UCSD-AML1 (cell line): ENCODE data around the gene CCDC12.

Experiments used
- DNase-seq: peaks from one replicate; lab custom pipeline; 2025; ENCODE audit not compliant: unreplicated experiment; lab: John Stamatoyannopoulos, UW

The CCDC12 gene

GRCh38 chr3:46958467-46959160 is 17.9 kb downstream of the CCDC12 start:
- no peak for DNase-seq

DNA sequence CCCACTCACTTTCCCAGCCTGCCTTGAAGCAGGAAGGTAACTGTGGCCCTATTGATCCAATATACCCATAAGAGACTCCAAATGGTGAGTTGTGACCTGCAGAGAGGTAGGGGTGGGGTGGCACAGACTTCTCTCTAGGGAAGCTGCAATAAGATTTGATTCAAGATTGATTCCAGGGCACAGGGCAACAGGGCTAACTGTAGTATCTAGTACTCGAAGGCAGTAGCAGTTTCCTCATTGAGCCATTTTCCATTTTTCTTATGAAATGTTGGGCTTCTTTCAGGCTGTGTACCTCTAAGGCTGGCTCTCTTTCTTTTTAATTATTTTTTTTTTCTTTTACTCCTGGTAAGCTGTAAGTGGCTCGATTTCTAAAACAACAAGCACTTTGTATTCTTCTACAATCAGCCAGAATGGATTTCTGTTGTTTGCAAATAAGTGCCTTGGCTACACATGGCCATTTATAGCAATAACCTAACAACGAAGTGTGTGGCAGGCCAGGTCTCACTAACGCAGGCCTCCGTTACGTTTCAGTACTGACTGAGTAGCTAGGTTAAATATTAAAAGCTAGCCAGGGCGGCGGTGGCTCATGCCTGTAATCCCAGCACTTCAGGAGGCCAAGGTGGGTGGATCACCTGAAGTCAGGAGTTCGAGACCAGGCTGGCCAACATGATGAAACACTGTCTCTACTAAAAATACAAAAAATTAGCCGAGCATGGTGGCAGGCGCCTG is 19.3 kb downstream of the CCDC12 start:
- no peak for DNase-seq

- DNase-seq, result no peak
Observed at GRCh38 chr3:46955801-46956259, 20.7 kb downstream of the CCDC12 start.

GRCh38 chr3:46955157-46955556 is 21.4 kb downstream of the CCDC12 start:
- DNase-seq, result no peak

DNA sequence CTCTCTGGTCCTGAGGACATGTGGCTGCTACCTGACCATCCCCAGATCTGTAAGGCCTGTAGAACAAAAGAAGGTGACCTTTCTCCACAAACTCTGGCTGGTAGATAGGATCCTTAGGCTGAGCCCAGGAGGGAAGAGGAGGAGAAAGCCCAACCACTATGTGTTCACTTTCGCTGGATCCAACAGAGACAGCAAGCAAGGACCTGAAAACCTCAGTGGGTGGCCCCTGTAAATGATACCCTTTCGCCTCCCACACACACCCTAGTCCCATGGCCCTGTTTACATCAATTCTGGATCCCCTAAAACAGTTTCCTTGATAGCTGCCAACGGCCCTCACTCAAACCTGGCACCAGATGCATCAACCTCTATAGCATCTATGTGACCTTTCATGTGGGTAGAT is 22.4 kb downstream of the CCDC12 start:
- DNase-seq, result no peak

DNA sequence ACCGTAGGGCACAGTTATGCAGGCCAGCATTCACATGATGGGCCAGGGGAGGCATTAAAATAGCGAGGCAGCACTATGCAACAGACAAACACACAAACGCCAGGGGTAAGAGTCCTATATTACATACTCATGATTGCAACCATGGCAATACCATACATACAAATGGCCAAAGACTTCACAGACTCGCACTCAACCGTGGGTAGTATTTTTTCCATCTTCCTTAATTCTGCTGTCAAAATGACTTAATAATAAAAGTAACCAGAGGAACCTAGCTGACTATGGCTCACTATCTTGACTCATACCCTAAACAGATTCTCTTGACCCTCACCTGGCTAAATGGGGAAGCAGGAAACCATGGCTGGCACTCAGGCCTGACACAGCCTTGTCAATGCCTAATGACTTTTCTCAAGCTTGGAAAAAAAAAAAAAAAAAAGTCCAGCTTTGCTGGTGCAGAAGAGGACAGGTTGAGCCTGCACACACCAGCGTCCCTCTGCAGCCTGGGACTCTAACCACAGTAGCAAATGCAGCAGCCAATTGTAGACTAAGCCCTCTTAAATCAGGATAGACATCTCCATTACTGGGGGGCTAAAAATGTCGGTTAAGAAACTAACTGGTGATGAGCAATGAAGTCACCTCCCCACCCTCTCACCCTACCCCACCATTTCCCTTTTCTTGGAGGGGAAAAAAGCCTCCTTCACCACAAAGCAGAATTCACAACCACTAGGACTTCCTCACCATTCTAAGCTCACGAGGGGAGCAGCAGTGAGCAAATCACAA is 23.1 kb downstream of the CCDC12 start:
- no peak for DNase-seq

DNA sequence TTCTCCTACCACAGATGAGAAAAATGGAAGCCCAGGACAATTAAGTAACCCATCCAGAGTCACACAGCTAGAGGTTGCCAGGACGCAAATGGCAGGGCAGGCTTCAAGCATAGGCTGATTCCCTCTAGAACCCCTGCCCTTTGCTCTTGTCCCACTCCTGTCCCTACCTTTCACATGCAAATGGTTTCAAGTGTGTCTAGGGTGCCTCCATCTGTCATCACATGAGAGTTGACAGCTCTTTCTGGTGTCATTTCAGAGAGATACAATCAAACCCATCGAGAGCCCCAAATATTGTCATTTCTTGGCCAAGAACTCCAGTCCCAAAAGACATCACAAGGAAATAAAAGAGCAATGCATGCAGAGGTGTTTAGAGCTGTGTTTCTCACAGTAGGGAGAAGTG is 23.7 kb downstream of the CCDC12 start:
- no peak for DNase-seq

- DNase-seq, result no peak
Observed at GRCh38 chr3:46950650-46951241, 25.8 kb downstream of the CCDC12 start.

GRCh38 chr3:46950177-46950576 is 26.4 kb downstream of the CCDC12 start:
- DNase-seq, result no peak

GRCh38 chr3:46948830-46949671 is 27.5 kb downstream of the CCDC12 start:
- no peak for DNase-seq

GRCh38 chr3:46947981-46948791 is 28.4 kb downstream of the CCDC12 start:
- no peak for DNase-seq

GRCh38 chr3:46947546-46947901 is 29.0 kb downstream of the CCDC12 start:
- no peak for DNase-seq

- peak; percentile 44 for DNase-seq
Observed at GRCh38 chr3:46946856-46947545, 29.5 kb downstream of the CCDC12 start.

DNA sequence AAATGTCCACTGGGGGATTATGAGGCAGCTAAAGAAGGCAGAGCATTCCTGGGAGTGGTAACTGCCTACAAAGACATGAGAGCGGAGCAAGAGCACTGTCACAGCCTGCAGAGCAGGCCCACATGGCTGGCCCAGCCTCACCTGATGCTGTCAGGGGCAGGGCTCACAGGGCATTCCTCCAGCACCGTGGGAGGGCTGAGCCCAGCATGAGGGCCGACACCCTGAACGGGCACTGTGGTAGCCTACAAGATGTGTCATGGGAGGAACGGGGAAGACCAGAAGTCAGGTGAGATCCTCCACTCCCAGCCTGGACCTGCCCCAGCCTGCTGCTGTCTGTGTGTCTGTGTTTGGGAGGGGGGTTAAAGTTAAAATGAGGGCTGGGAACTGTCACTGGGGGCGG is 30.1 kb downstream of the CCDC12 start:
- no peak for DNase-seq

GRCh38 chr3:46944191-46944590 is 32.4 kb downstream of the CCDC12 start:
- DNase-seq, result no peak

GRCh38 chr3:46943237-46944187 is 33.0 kb downstream of the CCDC12 start:
- DNase-seq, result no peak

GRCh38 chr3:46942481-46943236 is 33.9 kb downstream of the CCDC12 start:
- no peak for DNase-seq
